ENCODE data around the gene ST6GALNAC2.

- no peak for TF ChIP-seq BCLAF1 (IDR thresholded peaks at IDR 0.05)
- TF ChIP-seq, protein P1, sequence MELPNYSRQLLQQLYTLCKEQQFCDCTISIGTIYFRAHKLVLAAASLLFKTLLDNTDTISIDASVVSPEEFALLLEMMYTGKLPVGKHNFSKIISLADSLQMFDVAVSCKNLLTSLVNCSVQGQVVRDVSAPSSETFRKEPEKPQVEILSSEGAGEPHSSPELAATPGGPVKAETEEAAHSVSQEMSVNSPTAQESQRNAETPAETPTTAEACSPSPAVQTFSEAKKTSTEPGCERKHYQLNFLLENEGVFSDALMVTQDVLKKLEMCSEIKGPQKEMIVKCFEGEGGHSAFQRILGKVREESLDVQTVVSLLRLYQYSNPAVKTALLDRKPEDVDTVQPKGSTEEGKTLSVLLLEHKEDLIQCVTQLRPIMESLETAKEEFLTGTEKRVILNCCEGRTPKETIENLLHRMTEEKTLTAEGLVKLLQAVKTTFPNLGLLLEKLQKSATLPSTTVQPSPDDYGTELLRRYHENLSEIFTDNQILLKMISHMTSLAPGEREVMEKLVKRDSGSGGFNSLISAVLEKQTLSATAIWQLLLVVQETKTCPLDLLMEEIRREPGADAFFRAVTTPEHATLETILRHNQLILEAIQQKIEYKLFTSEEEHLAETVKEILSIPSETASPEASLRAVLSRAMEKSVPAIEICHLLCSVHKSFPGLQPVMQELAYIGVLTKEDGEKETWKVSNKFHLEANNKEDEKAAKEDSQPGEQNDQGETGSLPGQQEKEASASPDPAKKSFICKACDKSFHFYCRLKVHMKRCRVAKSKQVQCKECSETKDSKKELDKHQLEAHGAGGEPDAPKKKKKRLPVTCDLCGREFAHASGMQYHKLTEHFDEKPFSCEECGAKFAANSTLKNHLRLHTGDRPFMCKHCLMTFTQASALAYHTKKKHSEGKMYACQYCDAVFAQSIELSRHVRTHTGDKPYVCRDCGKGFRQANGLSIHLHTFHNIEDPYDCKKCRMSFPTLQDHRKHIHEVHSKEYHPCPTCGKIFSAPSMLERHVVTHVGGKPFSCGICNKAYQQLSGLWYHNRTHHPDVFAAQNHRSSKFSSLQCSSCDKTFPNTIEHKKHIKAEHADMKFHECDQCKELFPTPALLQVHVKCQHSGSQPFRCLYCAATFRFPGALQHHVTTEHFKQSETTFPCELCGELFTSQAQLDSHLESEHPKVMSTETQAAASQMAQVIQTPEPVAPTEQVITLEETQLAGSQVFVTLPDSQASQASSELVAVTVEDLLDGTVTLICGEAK (IDR thresholded peaks at IDR 0.05; ENCODE audit: borderline replicate concordance) = no peak
- peak; percentile 44; the same call in 1 of the 2 replicates for TF ChIP-seq POLR2AphosphoS5 (IDR thresholded peaks at IDR 0.05; ENCODE audit: low read length)
- no peak for TF ChIP-seq TCF7 (IDR thresholded peaks at IDR 0.05; ENCODE audit: borderline replicate concordance)
Observed at GRCh38 chr17:76562734-76563148, 22.9 kb downstream of the ST6GALNAC2 start.

Data from GM12878 (cell line).